Measurements from ENCODE around the gene LRMDA.
A peak's percentile ranks its signal among the peaks of the same experiment; 100 is the strongest.

LRMDA gene

GRCh38 chr10:75540981-75541380, 109.6 kb downstream of the LRMDA start:
- H4K8ac ChIP-seq (ENCODE audit: low read length): no peak overlapping the region
- peak overlapping the region; percentile 19 for H3K9ac ChIP-seq (ENCODE audit: low read length)
- no peak overlapping the region for H3K18ac ChIP-seq (ENCODE audit: low read depth in 1 of 2, low read length in 2 of 2)
- H2BK15ac ChIP-seq (ENCODE audit: low read depth, poor library complexity, severe bottlenecking): no peak overlapping the region
- H3K4me1 ChIP-seq (ENCODE audit: control insufficient read depth, insufficient read depth, low read depth, low read length): no peaks in the 10 kb centered on the region
- H3K27ac ChIP-seq (ENCODE audit: low read length, poor library complexity, severe bottlenecking): no peak overlapping the region
- no peak overlapping the region for H2BK5ac ChIP-seq (ENCODE audit: low read depth, low read length, poor library complexity, severe bottlenecking)
- no peak overlapping the region for H2BK120ac ChIP-seq (ENCODE audit: low read depth, low read length)
- no peaks in the 10 kb centered on the region for H3K79me1 ChIP-seq (replicated peaks; ENCODE audit: low read length, poor library complexity, severe bottlenecking)
- H3K14ac ChIP-seq (ENCODE audit: low read length in 2 of 2): no peak overlapping the region
- H3K4ac ChIP-seq (ENCODE audit: low read depth in 1 of 2, low read length in 2 of 2): no peak overlapping the region
- no peaks in the 10 kb centered on the region for H3K36me3 ChIP-seq (ENCODE audit: control insufficient read depth in 1 of 2, insufficient read depth in 2 of 2, low read depth in 1 of 2, low read length in 2 of 2)
- H2AK5ac ChIP-seq (ENCODE audit: low read length, severe bottlenecking): no peak overlapping the region
- no peak overlapping the region for H3K4me3 ChIP-seq (ENCODE audit: insufficient read depth in 1 of 2, low read depth in 1 of 2, low read length in 2 of 2)
- 98% methylated on average over 2 of the region's 4 CpGs for WGBS
- H4K91ac ChIP-seq (ENCODE audit: low read length): no peak overlapping the region
- H3K23ac ChIP-seq (ENCODE audit: low read length in 2 of 2): no peak overlapping the region
- no peak for DNase-seq
- H3K27me3 ChIP-seq (ENCODE audit: control insufficient read depth in 1 of 2, insufficient read depth in 1 of 2, low read length in 2 of 2): peaks cover 0 to 11% of the 10 kb centered on the region in 2 experiments
- H3K9me3 ChIP-seq (ENCODE audit: control insufficient read depth, low read length): no peaks in the 10 kb centered on the region
- no peak overlapping the region for H3K4me2 ChIP-seq (ENCODE audit: low read length, poor library complexity, severe bottlenecking)
- H2BK12ac ChIP-seq (ENCODE audit: low read length in 2 of 2): no peak overlapping the region
- no peak overlapping the region for H2AFZ ChIP-seq (ENCODE audit: low read depth, low read length)

GRCh38 chr10:75541411-75541810, 110.0 kb downstream of the LRMDA start:
- no peak overlapping the region for H3K27ac ChIP-seq (ENCODE audit: low read length, poor library complexity, severe bottlenecking)
- H2BK5ac ChIP-seq (ENCODE audit: low read depth, low read length, poor library complexity, severe bottlenecking): no peak overlapping the region
- H3K9me3 ChIP-seq (ENCODE audit: control insufficient read depth, low read length): no peaks in the 10 kb centered on the region

GRCh38 chr10:75542084-75542483, 110.7 kb downstream of the LRMDA start:
- Histone ChIP-seq H4K91ac (ENCODE audit: low read length) (no peak overlapping the region), H2AK5ac (ENCODE audit: low read length, severe bottlenecking) (no peak overlapping the region), H3K18ac (ENCODE audit: low read depth in 1 of 2, low read length in 2 of 2) (no peak overlapping the region), H3K36me3 (ENCODE audit: control insufficient read depth in 1 of 2, insufficient read depth in 2 of 2, low read depth in 1 of 2, low read length in 2 of 2) (no peaks in the 10 kb centered on the region), H3K9me3 (ENCODE audit: control insufficient read depth, low read length) (no peaks in the 10 kb centered on the region), H3K27me3 (ENCODE audit: control insufficient read depth in 1 of 2, insufficient read depth in 1 of 2, low read length in 2 of 2) (peaks cover 0 to 11% of the 10 kb centered on the region in 2 experiments), H3K23ac (ENCODE audit: low read length in 2 of 2) (no peak overlapping the region), H3K79me1 (replicated peaks; ENCODE audit: low read length, poor library complexity, severe bottlenecking) (no peaks in the 10 kb centered on the region), H4K8ac (ENCODE audit: low read length) (no peak overlapping the region), H3K4ac (ENCODE audit: low read depth in 1 of 2, low read length in 2 of 2) (no peak overlapping the region), H3K4me2 (ENCODE audit: low read length, poor library complexity, severe bottlenecking) (no peak overlapping the region), H3K14ac (ENCODE audit: low read length in 2 of 2) (no peak overlapping the region), H3K9ac (ENCODE audit: low read length) (peak overlapping the region; percentile 72), H2AFZ (ENCODE audit: low read depth, low read length) (no peak overlapping the region), H2BK12ac (ENCODE audit: low read length in 2 of 2) (no peak overlapping the region), H2BK120ac (ENCODE audit: low read depth, low read length) (no peak overlapping the region), H2BK15ac (ENCODE audit: low read depth, poor library complexity, severe bottlenecking) (no peak overlapping the region), H2BK5ac (ENCODE audit: low read depth, low read length, poor library complexity, severe bottlenecking) (no peak overlapping the region), H3K27ac (ENCODE audit: low read length, poor library complexity, severe bottlenecking) (no peak overlapping the region), H3K4me1 (ENCODE audit: control insufficient read depth, insufficient read depth, low read depth, low read length) (no peaks in the 10 kb centered on the region), H3K4me3 (ENCODE audit: insufficient read depth in 1 of 2, low read depth in 1 of 2, low read length in 2 of 2) (peak overlapping the region in 1 of 2 experiments; percentile 52)
- 62% methylated on average over 2 of the region's 2 CpGs for WGBS
- no peak for DNase-seq

More at GRCh38 chr10:75541411-75541810, 110.0 kb downstream of the LRMDA start:
- Histone ChIP-seq H3K27me3 (ENCODE audit: control insufficient read depth in 1 of 2, insufficient read depth in 1 of 2, low read length in 2 of 2) (peaks cover 0 to 11% of the 10 kb centered on the region in 2 experiments), H2BK12ac (ENCODE audit: low read length in 2 of 2) (no peak overlapping the region), H3K36me3 (ENCODE audit: control insufficient read depth in 1 of 2, insufficient read depth in 2 of 2, low read depth in 1 of 2, low read length in 2 of 2) (no peaks in the 10 kb centered on the region), H3K4me3 (ENCODE audit: insufficient read depth in 1 of 2, low read depth in 1 of 2, low read length in 2 of 2) (no peak overlapping the region), H4K8ac (ENCODE audit: low read length) (no peak overlapping the region), H3K4ac (ENCODE audit: low read depth in 1 of 2, low read length in 2 of 2) (no peak overlapping the region), H3K4me1 (ENCODE audit: control insufficient read depth, insufficient read depth, low read depth, low read length) (no peaks in the 10 kb centered on the region), H3K79me1 (replicated peaks; ENCODE audit: low read length, poor library complexity, severe bottlenecking) (no peaks in the 10 kb centered on the region), H3K14ac (ENCODE audit: low read length in 2 of 2) (no peak overlapping the region), H4K91ac (ENCODE audit: low read length) (no peak overlapping the region), H3K18ac (ENCODE audit: low read depth in 1 of 2, low read length in 2 of 2) (no peak overlapping the region), H2AK5ac (ENCODE audit: low read length, severe bottlenecking) (no peak overlapping the region), H2BK15ac (ENCODE audit: low read depth, poor library complexity, severe bottlenecking) (no peak overlapping the region), H3K4me2 (ENCODE audit: low read length, poor library complexity, severe bottlenecking) (no peak overlapping the region), H2BK120ac (ENCODE audit: low read depth, low read length) (no peak overlapping the region), H3K23ac (ENCODE audit: low read length in 2 of 2) (no peak overlapping the region), H2AFZ (ENCODE audit: low read depth, low read length) (no peak overlapping the region), H3K9ac (ENCODE audit: low read length) (peak overlapping the region; percentile 72)
- DNase-seq: no peak
- 83% methylated on average over 2 of the region's 2 CpGs for WGBS

GRCh38 chr10:75542906-75543305, 111.5 kb downstream of the LRMDA start:
- Histone ChIP-seq H3K9ac (ENCODE audit: low read length) (peak overlapping the region; percentile 72), H3K9me3 (ENCODE audit: control insufficient read depth, low read length) (no peaks in the 10 kb centered on the region), H3K27me3 (ENCODE audit: control insufficient read depth in 1 of 2, insufficient read depth in 1 of 2, low read length in 2 of 2) (peaks cover 0 to 11% of the 10 kb centered on the region in 2 experiments)

More at GRCh38 chr10:75542906-75543305, 111.5 kb downstream of the LRMDA start:
- Histone ChIP-seq H3K36me3 (ENCODE audit: control insufficient read depth in 1 of 2, insufficient read depth in 2 of 2, low read depth in 1 of 2, low read length in 2 of 2) (no peaks in the 10 kb centered on the region), H3K4me2 (ENCODE audit: low read length, poor library complexity, severe bottlenecking) (no peak overlapping the region), H3K14ac (ENCODE audit: low read length in 2 of 2) (peak overlapping the region in 1 of 2 experiments; percentile 65), H2BK120ac (ENCODE audit: low read depth, low read length) (peak overlapping the region; percentile 29), H3K4me3 (ENCODE audit: insufficient read depth in 1 of 2, low read depth in 1 of 2, low read length in 2 of 2) (peak overlapping the region in 1 of 2 experiments; percentile 52), H2BK15ac (ENCODE audit: low read depth, poor library complexity, severe bottlenecking) (no peak overlapping the region), H3K4me1 (ENCODE audit: control insufficient read depth, insufficient read depth, low read depth, low read length) (no peaks in the 10 kb centered on the region), H3K79me1 (replicated peaks; ENCODE audit: low read length, poor library complexity, severe bottlenecking) (no peaks in the 10 kb centered on the region), H3K4ac (ENCODE audit: low read depth in 1 of 2, low read length in 2 of 2) (peak overlapping the region in 1 of 2 experiments; percentile 67), H4K8ac (ENCODE audit: low read length) (no peak overlapping the region), H2AK5ac (ENCODE audit: low read length, severe bottlenecking) (no peak overlapping the region), H2BK5ac (ENCODE audit: low read depth, low read length, poor library complexity, severe bottlenecking) (no peak overlapping the region), H3K18ac (ENCODE audit: low read depth in 1 of 2, low read length in 2 of 2) (peak overlapping the region; percentile 57 to 75), H2BK12ac (ENCODE audit: low read length in 2 of 2) (peak overlapping the region in 1 of 2 experiments; percentile 54), H3K23ac (ENCODE audit: low read length in 2 of 2) (no peak overlapping the region), H4K91ac (ENCODE audit: low read length) (peak overlapping the region; percentile 86), H2AFZ (ENCODE audit: low read depth, low read length) (no peak overlapping the region), H3K27ac (ENCODE audit: low read length, poor library complexity, severe bottlenecking) (no peak overlapping the region)
- DNase-seq: peak; percentile 72
- WGBS: 12% methylated on average over 6 of the region's 7 CpGs

Data from mesenchymal stem cell (in vitro differentiated cells and primary cell).